NCI-H1105 (cell line): ENCODE measurements around the gene PRPF6.
A peak's percentile ranks its signal among the peaks of the same experiment; 100 is the strongest.
"Not testable (repeated sequence)": the region's sequence is repeated elsewhere in the genome, so short reads cannot be mapped to it uniquely, and the experiment has no call there.

Experiments
- DNase-seq: peaks from one replicate; lab custom pipeline; 2025; lab: John Stamatoyannopoulos, UW

PRPF6 gene

DNA sequence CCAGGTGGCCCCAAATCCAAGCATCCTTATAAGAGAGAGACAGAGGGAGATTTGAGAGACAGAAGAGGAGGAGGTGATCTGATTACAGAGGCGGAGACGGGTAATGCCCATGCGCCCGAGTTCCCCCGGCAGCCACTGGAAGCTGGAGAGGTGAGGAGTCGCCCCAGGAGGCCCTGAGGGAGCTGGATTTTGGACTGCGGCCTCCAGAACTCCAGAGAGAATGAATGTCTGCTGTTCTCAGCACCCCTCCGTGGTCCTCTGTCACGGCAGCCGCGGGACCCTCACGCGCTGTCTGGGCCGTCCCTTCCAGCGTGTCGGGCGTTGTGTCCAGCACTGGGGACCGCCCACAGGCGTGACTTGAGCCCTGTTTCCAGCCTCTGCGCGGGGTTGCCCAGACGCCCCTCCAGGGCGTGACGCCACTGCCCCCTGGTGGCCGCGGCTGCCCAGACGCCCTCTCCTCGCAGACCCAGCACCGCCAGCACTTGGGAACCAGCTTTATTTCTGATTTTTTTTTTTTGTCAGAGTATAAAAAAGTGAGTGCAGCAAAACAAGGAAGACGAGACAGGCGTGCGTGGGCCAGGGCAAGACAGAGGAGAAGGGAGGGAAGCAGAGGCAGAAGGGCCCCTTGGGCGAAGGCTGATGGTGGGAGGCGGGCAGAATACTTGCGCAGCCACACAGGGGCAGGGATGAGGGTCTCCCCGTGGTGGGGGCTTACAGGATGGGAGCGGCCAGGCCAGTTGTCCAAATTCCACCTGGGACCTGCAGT lies 7.1 kb upstream of the PRPF6 start:
- DNase-seq: peak; percentile 72

DNA sequence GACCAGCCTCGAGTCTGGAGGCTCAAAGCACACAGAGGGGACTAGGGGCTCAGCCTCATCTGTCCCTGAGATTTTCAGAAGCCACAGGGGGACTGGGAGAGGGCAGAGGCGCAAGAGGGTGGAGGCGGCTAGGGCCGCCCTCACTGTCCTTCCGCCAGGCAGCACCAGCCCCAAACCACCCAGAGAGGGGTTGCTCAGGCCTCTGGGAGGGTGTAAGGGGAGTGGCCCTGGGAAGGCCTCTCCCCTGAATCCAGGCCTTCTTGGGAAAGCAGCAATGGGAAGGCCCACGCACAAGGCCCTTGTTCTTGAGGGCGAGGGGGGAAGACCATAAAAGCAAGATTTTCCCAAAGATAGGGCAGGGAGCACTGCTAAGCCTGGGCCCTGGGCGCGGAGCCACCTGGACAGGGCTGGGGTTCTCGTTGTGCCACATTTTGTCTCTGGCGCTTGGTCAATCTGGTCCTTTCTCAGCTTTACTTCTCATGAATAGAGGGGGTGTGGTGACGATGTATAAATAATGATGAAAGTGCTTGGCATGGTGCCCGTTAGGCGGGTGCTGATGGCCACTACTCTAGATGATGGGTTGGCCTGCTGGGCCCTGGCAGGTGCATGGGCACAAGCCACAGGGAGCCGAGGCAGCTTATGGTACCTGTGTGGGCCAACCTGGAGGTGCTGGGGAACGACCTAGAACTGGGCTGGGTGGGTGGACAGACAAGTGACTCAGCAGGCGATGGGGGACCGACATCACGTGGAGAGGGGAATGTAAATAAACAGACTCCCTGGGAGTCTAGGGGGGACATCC lies 6.3 kb upstream of the PRPF6 start:
- peak; percentile 23 for DNase-seq

DNA sequence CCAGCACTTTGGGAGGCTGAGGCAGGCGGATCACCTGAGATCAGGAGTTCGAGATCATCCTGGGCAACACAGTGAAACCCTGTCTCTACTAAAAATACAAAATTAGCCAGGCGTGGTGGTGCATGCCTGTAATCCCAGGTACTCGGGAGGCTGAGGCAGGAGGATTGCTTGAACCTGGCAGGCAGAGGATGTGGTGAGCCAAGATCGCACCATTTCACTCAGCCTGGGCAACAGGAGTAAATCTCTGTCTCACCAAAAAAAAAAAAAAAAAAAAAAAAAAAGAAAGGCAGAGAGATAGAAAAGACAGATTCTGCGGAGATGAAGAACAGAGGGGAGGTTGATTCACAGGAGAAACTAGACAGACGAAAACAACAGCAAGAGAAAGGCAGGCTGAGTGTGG lies 4.4 kb upstream of the PRPF6 start:
- DNase-seq: not testable (repeated sequence)

DNA sequence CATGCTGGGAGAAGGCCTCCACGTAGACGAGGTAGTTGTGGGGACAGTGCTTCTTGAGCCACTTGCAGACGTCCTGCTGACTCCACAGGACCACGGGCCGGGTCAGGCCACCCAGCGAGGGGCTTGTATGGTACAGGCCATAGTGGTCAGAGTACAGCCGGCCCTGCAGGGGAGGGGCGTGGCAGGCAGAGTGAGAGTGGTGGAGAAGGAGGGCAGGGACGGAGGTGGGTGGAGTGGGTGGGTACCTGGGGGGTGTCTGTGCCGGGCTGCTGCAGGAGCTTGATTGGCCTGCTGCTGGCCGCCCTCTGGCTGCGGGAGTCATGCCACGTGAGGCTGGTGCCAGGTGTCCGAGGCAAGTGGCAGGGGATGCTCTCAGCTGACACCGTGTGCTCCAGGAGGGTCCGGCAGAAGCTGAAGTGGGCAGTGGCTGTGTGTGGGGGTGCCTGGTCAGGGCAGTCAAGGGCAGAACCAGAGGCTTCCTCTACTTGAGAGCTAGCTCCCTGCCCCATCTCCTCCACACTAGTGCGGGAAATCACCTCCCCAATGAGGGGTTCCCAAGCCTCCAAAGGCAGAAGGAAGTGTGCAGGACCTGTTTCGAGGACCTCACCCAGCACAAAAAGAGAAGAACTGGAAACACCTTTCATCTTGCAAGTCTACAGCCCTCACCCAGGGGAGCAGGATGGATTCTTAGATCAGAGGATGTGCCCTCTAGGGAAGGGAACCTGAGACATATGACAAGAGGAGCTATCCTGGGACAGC lies 3.8 kb upstream of the PRPF6 start:
- no peak for DNase-seq

DNA sequence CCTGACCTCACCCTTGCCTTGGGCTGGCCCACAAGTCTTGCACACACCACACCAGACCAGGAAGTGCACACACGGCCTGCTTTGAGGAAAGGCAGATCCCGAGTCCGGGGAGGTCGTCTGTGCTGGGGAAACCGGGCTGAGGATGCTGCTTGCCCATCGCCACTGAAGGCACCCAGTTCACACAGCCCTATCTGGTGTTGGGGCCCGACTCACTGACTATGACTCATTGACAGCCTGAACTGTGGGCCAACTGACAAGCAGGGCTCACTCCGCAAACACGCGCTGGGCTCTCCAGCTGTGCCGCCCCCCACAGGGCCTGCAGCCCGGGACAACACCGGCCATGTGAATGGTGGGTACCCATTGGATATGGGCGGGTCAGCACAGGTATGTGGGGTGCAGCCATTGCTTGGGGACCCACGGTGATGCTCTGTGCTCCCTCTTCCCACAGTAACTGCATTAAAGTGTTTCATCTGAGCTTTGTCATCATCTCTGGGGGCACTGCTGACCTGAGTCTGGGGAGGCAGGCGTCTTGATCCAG lies 3.1 kb upstream of the PRPF6 start:
- no peak for DNase-seq

DNA sequence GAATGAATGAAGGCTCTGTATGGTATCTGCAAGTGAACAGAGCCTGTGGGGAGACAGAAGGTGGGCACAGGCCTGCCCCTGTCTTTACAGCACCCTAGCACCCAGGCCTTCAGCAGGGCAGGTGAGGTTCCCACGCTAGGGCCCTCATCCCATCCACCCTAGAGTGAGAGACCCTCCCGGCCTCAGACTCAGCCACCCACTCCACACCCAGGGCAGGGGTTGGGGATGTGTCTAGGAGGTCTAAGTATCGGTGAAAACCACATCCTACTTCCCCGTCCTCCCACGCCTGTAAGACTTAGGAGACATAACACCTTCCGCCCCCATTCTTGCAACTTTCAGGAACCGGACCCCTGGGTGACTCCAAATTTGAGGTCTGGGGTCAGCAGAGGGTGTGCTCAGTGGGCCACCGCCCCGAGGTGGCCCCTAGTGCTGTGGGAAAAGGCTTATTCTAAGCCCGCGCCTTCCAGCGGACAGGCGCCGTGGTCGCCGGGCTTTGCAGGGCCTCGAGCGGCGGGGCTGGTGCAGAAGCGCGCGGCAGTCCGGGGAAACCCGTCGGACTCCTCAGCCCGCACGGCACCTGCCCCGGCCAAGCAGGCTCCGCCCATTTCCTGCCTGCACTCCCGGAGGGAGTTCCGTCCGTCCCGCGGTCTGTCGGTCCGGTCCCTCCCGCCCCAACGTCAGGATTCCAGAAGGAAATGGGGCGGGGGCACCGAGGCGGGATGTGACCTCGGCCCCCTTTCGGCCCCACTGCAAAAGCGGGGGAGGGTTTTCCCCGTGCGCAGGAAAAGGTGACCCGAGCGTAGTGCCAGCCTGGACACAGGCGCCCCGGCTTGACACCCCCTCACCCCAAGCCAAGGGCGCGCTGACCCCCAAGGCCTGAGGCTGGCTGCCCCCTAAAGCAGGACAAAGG lies 2.4 kb upstream of the PRPF6 start:
- no peak for DNase-seq

DNA sequence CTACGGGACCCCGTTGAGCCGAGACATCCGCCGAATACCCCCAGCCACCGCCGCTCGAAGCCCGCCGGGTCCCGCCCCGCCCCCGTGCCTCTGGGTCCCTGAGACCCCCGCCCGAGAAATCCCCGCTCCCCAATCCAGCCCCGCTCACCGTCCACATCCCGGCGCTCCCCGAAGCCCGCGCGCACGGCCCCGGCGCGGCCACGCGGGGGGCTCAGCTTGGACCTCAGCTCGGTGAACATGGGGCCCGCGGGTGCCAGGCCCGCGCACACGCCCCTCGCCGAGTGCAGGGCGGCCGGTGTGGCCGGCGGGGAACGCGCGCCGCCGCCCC lies 1.7 kb upstream of the PRPF6 start:
- no peak for DNase-seq

DNA sequence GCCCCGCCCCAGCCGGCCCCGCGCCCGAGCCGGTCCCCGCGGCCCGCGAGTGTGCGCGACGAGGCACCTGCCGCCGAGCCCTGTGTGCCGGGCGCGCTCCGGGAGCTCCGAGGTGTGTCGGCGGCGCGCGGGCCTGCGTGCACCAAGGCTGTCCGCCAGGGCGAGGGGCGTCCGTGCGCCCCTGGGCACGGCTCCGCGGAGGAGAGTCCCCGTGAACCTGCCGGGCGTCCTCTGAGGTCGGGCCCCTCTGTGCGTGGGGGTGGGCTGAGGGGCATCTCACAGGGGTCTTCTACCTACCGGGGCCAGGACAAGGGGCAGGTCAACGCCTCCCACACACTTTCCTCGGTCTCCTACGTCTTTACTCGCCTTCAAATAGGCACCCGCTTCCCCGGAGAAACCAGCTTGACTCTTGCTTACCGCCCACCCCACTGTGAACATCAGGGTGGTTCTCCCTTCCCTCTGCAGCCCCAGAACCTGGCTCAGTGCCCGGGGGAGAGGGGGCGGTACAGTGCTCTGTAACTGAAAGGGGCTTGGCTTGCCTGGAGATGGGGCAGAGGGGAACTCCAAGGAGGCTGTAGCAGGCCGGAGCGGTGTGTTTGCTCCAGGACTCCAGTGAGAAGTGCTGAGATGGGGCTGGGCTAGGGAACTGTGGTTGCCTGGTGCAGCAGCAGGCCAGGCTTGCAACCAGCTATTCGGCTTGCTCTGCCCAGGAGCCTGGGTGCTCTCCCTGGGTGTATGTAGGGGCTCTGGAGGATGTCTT lies 1.2 kb upstream of the PRPF6 start, which contains the start of gene SAMD10:
SAMD10 (minus strand) TSS at position 86 of the 760 bp plus-strand sequence. CDS start 175 bp downstream, outside the sequence.
- DNase-seq: peak; percentile 52

DNA sequence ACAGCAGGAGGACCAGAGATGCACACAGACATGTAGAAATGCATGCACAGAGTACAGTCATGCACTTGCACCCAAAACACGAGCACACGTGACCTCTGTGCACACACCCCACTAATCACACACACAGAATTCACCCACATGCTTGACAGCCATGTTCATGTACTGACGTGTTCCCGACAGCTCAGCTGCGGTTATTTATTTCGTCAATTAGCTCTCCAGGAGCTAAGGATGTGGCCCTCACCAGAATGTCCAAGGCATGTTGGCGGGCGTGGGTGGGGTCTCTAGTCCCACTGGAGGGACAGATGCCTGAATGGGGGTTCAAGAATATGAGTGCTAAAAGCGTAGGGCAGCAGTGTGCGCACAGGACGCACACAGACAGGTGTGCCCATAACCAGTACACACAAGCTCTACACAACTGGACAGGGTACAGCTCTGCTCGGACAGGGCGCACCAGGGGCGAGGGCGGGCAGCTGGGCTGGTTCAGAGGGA lies 571 bp upstream of the PRPF6 start:
- DNase-seq: no peak

DNA sequence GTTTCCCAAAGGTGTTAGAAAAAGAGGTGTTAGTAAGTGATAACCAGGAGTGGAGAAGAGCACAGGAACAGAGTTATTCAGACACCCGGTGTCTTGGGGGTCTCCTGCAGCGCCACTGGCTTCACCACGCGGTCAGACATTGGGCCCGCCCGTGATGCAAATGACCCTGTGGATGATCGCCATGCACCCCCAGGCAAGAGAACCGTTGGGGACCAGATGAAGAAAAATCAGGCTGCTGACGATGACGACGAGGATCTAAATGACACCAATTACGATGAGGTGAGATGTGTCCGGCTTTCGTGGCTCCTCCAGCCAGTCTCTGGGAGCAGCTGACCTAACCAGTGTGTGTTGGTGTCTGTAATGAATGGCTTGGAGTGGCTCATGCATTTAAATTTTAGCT lies 2.0 kb downstream of the PRPF6 start:
- DNase-seq: no peak

DNA sequence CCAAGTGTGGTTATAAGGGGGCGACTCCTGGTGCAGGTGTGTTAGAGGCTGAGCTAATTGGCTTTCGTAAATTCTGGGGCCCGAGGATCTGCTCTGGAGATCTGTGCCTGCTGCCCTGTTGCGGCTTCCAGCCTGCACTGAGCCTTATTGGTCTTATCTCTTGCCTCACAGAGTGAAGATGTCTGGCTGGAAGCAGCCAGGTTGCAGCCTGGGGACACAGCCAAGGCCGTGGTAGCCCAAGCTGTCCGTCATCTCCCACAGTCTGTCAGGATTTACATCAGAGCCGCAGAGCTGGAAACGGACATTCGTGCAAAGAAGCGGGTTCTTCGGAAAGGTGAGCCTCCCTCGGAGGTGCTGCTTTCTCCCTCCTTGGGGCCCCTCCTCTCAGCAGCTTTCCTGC lies 20.0 kb downstream of the PRPF6 start:
- no peak for DNase-seq

DNA sequence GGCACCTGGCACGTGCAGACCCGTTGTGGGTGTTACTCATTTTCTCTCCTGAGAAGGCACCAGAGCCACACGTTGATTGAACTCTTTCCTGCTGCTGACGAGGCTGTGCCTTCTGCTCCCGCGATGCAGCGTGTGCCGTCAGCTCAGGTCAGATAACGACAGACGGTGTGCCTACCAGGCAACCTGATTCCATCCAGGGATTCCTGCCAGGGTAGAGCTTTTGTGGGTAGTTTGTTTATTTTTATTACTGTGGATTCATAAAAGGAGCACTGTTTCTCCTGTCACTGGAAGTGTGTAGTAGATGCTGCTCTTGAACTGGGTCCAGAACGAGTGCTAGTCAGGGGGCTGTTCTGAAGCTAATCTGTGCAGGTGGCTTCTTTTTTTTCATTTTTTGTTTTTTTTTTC lies 20.7 kb downstream of the PRPF6 start:
- peak; percentile 30 for DNase-seq

DNA sequence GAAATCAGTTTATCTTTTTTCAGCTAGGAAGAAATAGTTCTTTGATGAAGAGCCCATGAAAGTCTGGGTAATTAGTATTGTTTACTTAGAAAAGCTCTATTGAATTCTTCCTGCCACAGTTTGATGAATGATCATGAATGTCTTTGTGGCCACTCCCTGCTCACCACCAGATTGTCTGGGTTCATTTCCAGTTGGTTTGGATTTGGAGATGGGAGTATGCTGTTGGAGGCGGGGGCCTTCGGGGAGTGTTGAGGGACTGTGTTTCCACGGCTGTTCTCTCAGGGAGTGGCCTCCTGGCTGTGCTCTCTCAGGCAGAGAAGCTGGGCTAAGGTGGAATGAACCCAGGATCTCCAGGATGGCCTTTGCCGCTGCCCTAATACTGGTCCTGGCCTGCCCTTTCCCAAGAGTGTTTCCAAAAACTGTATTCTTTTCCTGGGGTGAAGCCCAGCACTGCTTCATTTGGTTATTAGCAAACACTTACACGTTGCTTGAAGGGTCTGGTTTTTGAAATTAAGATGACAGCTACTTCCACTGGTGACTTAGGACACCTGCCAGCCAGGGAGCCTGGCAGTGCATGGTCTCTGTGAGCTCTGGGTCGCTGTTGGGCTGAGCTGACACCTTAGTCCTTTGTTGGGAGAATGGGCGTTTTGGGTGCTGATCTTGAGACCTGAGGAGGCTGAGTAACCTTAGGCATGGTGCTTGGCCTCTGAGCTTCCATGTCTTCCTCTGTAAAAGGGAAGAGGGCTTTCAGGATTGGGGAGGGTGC lies 23.2 kb downstream of the PRPF6 start:
- no peak for DNase-seq

DNA sequence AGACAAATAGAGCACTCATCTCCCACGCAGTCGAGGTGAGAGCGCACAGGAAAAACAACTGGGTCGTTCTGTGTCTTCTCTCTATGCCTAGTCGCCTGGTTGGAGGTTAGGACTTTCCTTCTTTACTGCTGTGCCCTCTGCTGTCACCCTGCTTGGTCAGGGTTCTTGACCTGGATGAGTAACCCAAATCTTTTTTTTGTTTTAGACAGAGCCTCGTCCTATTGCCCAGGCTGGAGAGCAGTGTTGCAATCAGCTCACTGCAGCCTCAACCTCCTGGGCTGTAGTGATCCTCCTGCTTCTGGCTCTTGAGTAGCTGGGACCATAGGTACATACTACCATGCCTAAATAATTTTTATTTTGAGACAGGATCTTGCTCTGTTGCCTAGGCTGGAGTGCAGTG lies 24.5 kb downstream of the PRPF6 start:
- DNase-seq: no peak

DNA sequence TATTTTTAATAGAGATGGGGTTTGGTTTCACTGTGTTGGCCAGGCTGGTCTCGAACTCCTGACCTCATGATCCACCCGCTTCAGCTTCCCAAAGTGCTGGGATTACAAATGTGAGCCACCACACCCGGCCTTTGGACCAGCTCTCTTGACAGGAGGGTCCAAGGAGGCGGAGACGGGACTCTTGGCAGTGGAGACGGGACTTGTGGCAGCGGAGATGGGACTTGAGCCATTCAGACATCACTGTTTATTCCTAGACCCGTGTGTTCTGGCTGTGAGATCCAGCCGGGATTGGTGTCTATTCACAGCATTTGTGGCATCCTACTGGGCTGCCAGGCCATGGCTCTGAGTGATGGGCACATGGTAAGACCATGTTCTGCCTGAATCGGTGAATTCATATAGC lies 25.6 kb downstream of the PRPF6 start:
- DNase-seq: no peak

DNA sequence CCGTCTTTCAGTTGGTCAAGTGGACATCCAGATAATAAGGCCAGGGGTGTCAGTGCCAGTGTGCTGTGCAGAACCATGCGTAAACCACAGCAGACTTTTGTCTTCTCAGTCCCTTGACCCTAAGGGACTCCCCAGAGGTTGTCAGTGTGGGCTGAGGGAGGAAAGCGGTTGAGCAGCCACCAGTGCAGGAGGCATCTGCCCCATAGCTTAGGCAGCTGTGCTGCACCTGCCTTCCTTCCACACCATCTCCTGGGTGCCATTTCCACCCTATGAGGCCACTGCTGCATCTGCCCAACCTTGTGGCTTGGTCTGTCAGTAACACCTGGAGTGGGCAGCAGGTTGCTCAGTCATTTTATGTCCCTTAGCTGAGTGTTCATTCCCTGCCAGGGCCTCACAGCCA lies 26.0 kb downstream of the PRPF6 start:
- no peak for DNase-seq

DNA sequence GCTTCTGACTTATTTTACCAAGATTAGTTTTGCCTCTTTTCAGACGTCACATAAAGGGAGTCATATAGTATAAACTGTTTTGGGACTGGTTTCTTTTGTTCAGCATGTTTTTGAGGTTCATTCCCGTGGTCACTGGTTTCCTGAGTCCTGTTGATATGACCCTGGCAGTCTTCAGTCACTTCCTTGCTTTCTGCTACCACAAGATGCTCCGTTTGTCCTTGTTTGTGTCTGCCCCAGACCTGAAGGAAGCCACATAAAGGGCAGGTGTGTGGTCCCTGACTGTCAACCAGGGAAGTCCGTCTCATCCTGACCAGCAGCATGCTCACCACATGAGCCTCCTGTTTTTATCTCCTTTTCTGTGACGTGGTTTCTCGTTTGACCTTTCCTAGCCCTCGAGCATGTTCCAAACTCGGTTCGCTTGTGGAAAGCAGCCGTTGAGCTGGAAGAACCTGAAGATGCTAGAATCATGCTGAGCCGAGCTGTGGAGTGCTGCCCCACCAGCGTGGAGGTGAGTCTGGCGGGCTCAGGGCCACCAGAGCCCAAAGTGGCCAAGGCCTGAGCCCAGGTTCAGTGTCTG lies 29.0 kb downstream of the PRPF6 start:
- DNase-seq: no peak

DNA sequence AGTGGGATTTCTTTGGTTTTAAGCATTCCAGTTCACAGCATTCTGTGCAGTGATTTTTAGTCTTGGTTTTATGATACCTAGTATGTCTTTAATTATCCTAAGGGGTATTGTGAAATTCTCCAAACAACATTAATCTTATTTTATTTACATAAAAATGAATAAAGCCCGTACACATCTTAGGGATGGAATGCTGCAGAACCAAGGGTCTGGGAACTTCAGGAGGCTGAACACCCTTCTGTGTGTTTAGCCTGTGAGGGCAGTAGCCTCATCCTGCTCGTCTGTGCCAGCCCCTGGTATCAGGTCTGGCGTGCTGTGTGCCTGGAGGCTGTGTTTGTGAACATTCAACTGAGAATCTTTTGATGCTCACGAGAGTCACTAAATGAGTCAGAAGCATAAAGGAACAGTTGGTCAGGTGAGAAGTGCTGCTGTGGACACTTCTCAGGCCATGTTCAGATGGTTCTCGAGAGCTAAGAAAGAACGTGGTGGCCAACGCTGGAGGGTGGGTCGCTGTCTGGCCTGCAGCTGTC lies 29.8 kb downstream of the PRPF6 start:
- DNase-seq: no peak

DNA sequence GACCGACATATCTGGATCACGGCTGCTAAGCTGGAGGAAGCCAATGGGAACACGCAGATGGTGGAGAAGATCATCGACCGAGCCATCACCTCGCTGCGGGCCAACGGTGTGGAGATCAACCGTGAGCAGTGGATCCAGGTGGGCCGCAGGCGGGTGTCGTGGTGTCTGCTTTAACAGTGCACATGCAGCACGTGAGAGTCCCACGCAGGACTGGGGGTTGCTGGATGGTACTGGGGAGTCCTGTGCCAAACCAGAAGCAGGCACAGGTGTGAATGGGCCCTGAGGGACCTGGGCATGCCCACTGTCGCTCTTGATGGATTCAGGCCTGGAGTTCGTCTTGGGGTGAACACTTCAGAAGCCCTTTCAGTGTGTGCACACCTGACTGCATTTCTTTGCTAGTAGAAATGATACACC lies 30.4 kb downstream of the PRPF6 start:
- DNase-seq: no peak
